HepG2 (cell line): ENCODE results near the gene SPHK1.

Experiments used
- ATF3 ChIP-seq: sonication (generic); formaldehyde crosslinking; IDR thresholded peaks from 2 replicates; pipeline ENCODE4 v1.4.0; 2020; ENCODE audit warnings: missing genetic modification reagents
- GABPB1 ChIP-seq: IDR thresholded peaks from 2 replicates; pipeline ENCODE4 v1.6.1; 2016; ENCODE audit warnings: mild to moderate bottlenecking, missing genetic modification reagents, moderate library complexity, missing compliant biosample characterization
- MXI1 ChIP-seq: IDR thresholded peaks from 3 replicates; pipeline ENCODE4 v1.6.1; 2012; ENCODE audit warnings: low read depth, low read length, inconsistent platforms, borderline replicate concordance
- NFYB ChIP-seq: sonication (generic); formaldehyde crosslinking; IDR thresholded peaks from 2 replicates; pipeline ENCODE4 v1.4.0; 2020; ENCODE audit warnings: missing genetic modification reagents
- SMC3 ChIP-seq: IDR thresholded peaks from 2 replicates; pipeline ENCODE4 v1.6.1; 2011; ENCODE audit warnings: low read length, improper control_type of control experiment
- ZNF12 ChIP-seq: sonication (generic); formaldehyde crosslinking; IDR thresholded peaks from 2 replicates; pipeline ENCODE4 v1.5.0; 2020; ENCODE audit warnings: missing genetic modification reagents
- ZNF350 ChIP-seq: sonication (generic); formaldehyde crosslinking; IDR thresholded peaks from 2 replicates; pipeline ENCODE4 v1.4.0; 2020; ENCODE audit warnings: mild to moderate bottlenecking, low read depth, missing genetic modification reagents, borderline replicate concordance
- ZNF788 ChIP-seq: sonication (generic); formaldehyde crosslinking; IDR thresholded peaks from 2 replicates; pipeline ENCODE4 v1.5.0; 2020; ENCODE audit warnings: mild to moderate bottlenecking, missing genetic modification reagents, borderline replicate concordance
- TF ChIP-seq, protein P1 (sequence below): sonication (generic); formaldehyde crosslinking; IDR thresholded peaks from 2 replicates; pipeline ENCODE4 v1.5.0; 2020; ENCODE audit warnings: mild to moderate bottlenecking, missing genetic modification reagents, moderate library complexity
- TF ChIP-seq, protein P2 (sequence below): sonication (generic); formaldehyde crosslinking; IDR thresholded peaks from 2 replicates; pipeline ENCODE4 v1.8.1; 2022; ENCODE audit warnings: mild to moderate bottlenecking, missing genetic modification reagents

DNA sequence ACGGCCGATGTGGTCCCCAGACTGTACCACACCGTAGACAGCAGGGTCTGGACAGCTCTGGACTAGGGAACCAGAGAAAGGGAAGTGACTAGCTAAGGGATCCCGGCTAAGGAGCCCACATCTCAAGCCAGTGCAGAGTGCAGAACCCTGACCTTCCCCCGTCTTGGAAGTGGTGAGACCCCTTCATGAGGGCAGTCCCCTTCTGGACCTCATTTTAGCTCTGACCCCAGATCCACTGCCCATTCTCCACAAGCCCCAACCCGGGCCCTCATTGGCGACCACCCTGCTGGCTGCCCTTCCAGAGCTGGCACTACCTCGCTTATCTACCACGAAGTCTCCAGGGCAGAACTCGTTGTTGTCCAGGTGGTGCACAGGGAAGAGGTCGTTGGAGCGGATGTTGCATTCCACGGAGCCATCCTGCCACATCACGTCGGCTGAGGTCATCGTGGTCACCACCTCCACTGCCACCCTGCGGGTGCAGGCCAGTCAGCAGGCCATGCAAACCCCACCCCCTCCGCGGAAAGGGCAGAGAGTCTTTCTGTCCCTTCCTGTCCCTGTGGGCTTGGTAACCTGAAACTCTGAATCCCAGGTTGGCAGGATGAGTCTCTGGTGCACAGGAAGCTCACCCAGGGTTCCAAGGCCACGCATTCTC lies 14.2 kb downstream of the SPHK1 start:
- TF ChIP-seq ZNF12 (CRISPR knock-in tag) (no peak), ZNF350 (CRISPR knock-in tag) (no peak), ZNF788 (no peak), MXI1 (no peak), ATF3 (CRISPR knock-in tag) (no peak), NFYB (CRISPR knock-in tag) (no peak), GABPB1 (CRISPR knock-in tag) (no peak), SMC3 (no peak)
- TF ChIP-seq, protein P1, sequence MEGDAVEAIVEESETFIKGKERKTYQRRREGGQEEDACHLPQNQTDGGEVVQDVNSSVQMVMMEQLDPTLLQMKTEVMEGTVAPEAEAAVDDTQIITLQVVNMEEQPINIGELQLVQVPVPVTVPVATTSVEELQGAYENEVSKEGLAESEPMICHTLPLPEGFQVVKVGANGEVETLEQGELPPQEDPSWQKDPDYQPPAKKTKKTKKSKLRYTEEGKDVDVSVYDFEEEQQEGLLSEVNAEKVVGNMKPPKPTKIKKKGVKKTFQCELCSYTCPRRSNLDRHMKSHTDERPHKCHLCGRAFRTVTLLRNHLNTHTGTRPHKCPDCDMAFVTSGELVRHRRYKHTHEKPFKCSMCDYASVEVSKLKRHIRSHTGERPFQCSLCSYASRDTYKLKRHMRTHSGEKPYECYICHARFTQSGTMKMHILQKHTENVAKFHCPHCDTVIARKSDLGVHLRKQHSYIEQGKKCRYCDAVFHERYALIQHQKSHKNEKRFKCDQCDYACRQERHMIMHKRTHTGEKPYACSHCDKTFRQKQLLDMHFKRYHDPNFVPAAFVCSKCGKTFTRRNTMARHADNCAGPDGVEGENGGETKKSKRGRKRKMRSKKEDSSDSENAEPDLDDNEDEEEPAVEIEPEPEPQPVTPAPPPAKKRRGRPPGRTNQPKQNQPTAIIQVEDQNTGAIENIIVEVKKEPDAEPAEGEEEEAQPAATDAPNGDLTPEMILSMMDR (CRISPR knock-in tag), result no peak
- TF ChIP-seq, protein P2, sequence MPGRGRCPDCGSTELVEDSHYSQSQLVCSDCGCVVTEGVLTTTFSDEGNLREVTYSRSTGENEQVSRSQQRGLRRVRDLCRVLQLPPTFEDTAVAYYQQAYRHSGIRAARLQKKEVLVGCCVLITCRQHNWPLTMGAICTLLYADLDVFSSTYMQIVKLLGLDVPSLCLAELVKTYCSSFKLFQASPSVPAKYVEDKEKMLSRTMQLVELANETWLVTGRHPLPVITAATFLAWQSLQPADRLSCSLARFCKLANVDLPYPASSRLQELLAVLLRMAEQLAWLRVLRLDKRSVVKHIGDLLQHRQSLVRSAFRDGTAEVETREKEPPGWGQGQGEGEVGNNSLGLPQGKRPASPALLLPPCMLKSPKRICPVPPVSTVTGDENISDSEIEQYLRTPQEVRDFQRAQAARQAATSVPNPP, result no peak
